Measurements from ENCODE around the gene RUBCNL.

The RUBCNL gene

GRCh38 chr13:46315036-46315435, 72.0 kb downstream of the RUBCNL start:
- TF ChIP-seq CTCF (conservative IDR thresholded peaks at IDR 0.05; ENCODE audit: control insufficient read depth, insufficient read depth, low read depth, low read length), result no peak
- no peak for DNase-seq (ENCODE audit: low read depth)
- H3K4me3 ChIP-seq (ENCODE audit: control insufficient read depth, low read depth, low read length), result no peak overlapping the region

- TF ChIP-seq CTCF (conservative IDR thresholded peaks at IDR 0.05; ENCODE audit: control insufficient read depth, insufficient read depth, low read depth, low read length), result no peak
- no peak for DNase-seq (ENCODE audit: low read depth)
- no peak overlapping the region for H3K4me3 ChIP-seq (ENCODE audit: control insufficient read depth, low read depth, low read length)
Observed at GRCh38 chr13:46314587-46314986, 72.5 kb downstream of the RUBCNL start.

- no peak for TF ChIP-seq CTCF (conservative IDR thresholded peaks at IDR 0.05; ENCODE audit: control insufficient read depth, insufficient read depth, low read depth, low read length)
- H3K4me3 ChIP-seq (ENCODE audit: control insufficient read depth, low read depth, low read length), result no peak overlapping the region
- no peak for DNase-seq (ENCODE audit: low read depth)
Observed at GRCh38 chr13:46313432-46314257, 73.4 kb downstream of the RUBCNL start.

- no peak for TF ChIP-seq CTCF (conservative IDR thresholded peaks at IDR 0.05; ENCODE audit: control insufficient read depth, insufficient read depth, low read depth, low read length)
- no peak for DNase-seq (ENCODE audit: low read depth)
- no peak overlapping the region for H3K4me3 ChIP-seq (ENCODE audit: control insufficient read depth, low read depth, low read length)
Observed at GRCh38 chr13:46313024-46313423, 74.0 kb downstream of the RUBCNL start.

GRCh38 chr13:46311217-46311616, 75.8 kb downstream of the RUBCNL start:
- H3K4me3 ChIP-seq (ENCODE audit: control insufficient read depth, low read depth, low read length), result no peak overlapping the region
- no peak for TF ChIP-seq CTCF (conservative IDR thresholded peaks at IDR 0.05; ENCODE audit: control insufficient read depth, insufficient read depth, low read depth, low read length)
- no peak for DNase-seq (ENCODE audit: low read depth)

GRCh38 chr13:46310066-46310465, 77.0 kb downstream of the RUBCNL start:
- DNase-seq (ENCODE audit: low read depth), result no peak
- TF ChIP-seq CTCF (conservative IDR thresholded peaks at IDR 0.05; ENCODE audit: control insufficient read depth, insufficient read depth, low read depth, low read length), result no peak
- no peak overlapping the region for H3K4me3 ChIP-seq (ENCODE audit: control insufficient read depth, low read depth, low read length)
